IMR-90 (cell line): ENCODE data around the gene RBM48.
A peak's percentile ranks its signal among the peaks of the same experiment; 100 is the strongest.

Source experiments
- BHLHE40 ChIP-seq: fragments of 150-350 bp; IDR thresholded peaks from 2 replicates; pipeline ENCODE4 v1.6.1; 2016; ENCODE audit warnings: mild to moderate bottlenecking, low read depth, low read length
- CEBPB ChIP-seq: IDR thresholded peaks from 2 replicates; pipeline ENCODE4 v1.6.1; 2012; ENCODE audit warnings: low read depth, low read length, improper control_type of control experiment
- CTCF ChIP-seq: conservative IDR thresholded peaks from 2 replicates; pipeline ENCODE4 v1.5.1; 2012; ENCODE audit warnings: mild to moderate bottlenecking, low read depth, low read length, improper control_type of control experiment
- FOS ChIP-seq: fragments of 150-350 bp; IDR thresholded peaks from 2 replicates; pipeline ENCODE4 v1.6.1; 2016; ENCODE audit warnings: low read depth, low read length
- MAFK ChIP-seq: IDR thresholded peaks from 2 replicates; pipeline ENCODE4 v1.6.1; 2012; ENCODE audit warnings: low read depth, low read length, improper control_type of control experiment
- MAZ ChIP-seq: IDR thresholded peaks from 2 replicates; pipeline ENCODE4 v1.6.1; 2012; ENCODE audit warnings: low read depth, mild to moderate bottlenecking, low read length, improper control_type of control experiment, moderate library complexity, borderline replicate concordance
- POLR2A ChIP-seq: IDR thresholded peaks from 2 replicates; pipeline ENCODE4 v1.6.1; 2012; ENCODE audit warnings: mild to moderate bottlenecking, low read depth, low read length
- RAD21 ChIP-seq: IDR thresholded peaks from 2 replicates; pipeline ENCODE4 v1.6.1; 2012; ENCODE audit warnings: low read length, improper control_type of control experiment
- USF2 ChIP-seq: fragments of 150-350 bp; IDR thresholded peaks from 2 replicates; pipeline ENCODE4 v1.6.1; 2017; ENCODE audit warnings: mild to moderate bottlenecking, antibody characterized with exemption, low read length, low read depth

GRCh38 chr7:92508946-92509345 lies 19.6 kb upstream of the RBM48 start:
- TF ChIP-seq POLR2A: no peak
- no peak for TF ChIP-seq MAZ
- TF ChIP-seq USF2: no peak
- peak; percentile 69 for TF ChIP-seq MAFK
- TF ChIP-seq BHLHE40: no peak
- TF ChIP-seq RAD21: no peak
- no peak for TF ChIP-seq CTCF
- no peak for TF ChIP-seq FOS
- TF ChIP-seq CEBPB: no peak
